ENCODE results near the gene PPEF1.

DNA sequence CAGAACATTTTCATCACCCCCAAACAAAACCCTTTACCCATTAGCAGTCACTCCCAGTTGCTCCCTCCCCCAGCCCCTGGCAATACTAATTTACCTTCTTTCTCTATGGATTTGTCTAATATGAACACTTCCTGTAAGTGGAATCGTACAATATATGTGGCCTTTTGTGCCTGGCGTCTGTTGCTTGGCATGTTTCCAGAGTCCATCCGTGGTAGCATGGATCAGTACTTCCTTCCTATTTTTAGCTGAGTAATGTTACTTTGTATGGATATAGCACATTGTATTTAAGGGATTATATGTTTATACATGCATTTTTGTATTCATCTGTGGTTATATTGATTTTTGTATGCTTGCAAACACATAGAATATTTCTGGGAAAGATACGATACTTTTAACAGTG is 48.2 kb downstream of the PPEF1 start:
- TF ChIP-seq EZH2 (IDR thresholded peaks at IDR 0.05; ENCODE audit: low read length, unreplicated experiment) (no peak), EZH2phosphoT487 (IDR thresholded peaks at IDR 0.05; ENCODE audit: borderline replicate concordance, low read length) (no peak)
- TF ChIP-seq, protein P1, sequence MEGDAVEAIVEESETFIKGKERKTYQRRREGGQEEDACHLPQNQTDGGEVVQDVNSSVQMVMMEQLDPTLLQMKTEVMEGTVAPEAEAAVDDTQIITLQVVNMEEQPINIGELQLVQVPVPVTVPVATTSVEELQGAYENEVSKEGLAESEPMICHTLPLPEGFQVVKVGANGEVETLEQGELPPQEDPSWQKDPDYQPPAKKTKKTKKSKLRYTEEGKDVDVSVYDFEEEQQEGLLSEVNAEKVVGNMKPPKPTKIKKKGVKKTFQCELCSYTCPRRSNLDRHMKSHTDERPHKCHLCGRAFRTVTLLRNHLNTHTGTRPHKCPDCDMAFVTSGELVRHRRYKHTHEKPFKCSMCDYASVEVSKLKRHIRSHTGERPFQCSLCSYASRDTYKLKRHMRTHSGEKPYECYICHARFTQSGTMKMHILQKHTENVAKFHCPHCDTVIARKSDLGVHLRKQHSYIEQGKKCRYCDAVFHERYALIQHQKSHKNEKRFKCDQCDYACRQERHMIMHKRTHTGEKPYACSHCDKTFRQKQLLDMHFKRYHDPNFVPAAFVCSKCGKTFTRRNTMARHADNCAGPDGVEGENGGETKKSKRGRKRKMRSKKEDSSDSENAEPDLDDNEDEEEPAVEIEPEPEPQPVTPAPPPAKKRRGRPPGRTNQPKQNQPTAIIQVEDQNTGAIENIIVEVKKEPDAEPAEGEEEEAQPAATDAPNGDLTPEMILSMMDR (conservative IDR thresholded peaks at IDR 0.05; ENCODE audit: low read depth, low read length): no peak

All from PC-3 (cell line).